ENCODE data around the gene LZTFL1. TPM values are rescaled to one million over a fixed set of nuclear protein-coding genes. Genes with fewer than 3 reads are reported as not detected.

Gene LZTFL1
- total RNA-seq, 4 donors from 2014 or later = 14.7 to 20.1 (median 16.1) TPM

DNA sequence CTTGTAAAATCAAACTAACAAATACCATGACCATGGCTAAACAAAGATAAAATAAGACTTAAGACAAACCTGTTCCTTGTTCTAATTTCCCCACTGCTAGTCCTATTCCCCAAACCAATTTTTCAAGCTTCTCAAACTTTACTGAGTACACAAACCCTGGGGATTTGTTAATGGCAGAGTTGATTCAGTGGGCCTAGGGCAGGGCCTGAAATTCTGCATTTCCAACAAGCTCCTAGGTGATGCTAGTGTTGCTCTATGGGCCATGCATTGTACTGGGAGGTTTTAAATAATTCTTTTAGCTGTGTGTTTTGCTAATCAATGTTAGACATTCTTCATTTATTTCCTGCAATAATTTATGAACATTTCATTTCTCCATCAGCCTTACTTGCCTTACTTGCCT is 31.1 kb upstream of the LZTFL1 start:
- ATAC-seq (ENCODE audit: low FRiP score) (no peak), DNase-seq (ENCODE audit: low spot score) (no peak)
- TF ChIP-seq, protein P1, sequence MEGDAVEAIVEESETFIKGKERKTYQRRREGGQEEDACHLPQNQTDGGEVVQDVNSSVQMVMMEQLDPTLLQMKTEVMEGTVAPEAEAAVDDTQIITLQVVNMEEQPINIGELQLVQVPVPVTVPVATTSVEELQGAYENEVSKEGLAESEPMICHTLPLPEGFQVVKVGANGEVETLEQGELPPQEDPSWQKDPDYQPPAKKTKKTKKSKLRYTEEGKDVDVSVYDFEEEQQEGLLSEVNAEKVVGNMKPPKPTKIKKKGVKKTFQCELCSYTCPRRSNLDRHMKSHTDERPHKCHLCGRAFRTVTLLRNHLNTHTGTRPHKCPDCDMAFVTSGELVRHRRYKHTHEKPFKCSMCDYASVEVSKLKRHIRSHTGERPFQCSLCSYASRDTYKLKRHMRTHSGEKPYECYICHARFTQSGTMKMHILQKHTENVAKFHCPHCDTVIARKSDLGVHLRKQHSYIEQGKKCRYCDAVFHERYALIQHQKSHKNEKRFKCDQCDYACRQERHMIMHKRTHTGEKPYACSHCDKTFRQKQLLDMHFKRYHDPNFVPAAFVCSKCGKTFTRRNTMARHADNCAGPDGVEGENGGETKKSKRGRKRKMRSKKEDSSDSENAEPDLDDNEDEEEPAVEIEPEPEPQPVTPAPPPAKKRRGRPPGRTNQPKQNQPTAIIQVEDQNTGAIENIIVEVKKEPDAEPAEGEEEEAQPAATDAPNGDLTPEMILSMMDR (IDR thresholded peaks at IDR 0.05) = no peak

DNA sequence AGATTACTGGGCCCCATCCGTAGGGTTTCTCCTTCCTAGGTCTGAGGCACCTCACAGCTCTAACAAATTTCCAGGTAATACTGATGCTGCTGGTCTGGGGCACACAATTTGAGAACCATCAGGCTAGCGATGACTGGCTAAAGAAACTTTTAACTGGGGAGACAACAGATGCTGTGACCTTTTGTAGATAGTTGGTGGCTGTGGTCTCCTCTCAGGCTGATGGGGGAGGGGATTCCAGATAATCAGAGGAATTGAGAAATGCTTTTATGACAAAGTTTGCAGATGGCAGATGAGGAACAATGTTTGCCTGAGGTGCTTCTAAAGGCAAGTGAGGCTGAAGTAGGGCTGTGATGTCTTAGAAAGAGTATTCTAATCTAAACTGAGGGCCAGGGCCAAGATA is 30.6 kb upstream of the LZTFL1 start:
- no peak for ATAC-seq (ENCODE audit: low FRiP score)
- no peak for DNase-seq (ENCODE audit: low spot score)
- TF ChIP-seq, protein P1 (IDR thresholded peaks at IDR 0.05) = no peak

DNA sequence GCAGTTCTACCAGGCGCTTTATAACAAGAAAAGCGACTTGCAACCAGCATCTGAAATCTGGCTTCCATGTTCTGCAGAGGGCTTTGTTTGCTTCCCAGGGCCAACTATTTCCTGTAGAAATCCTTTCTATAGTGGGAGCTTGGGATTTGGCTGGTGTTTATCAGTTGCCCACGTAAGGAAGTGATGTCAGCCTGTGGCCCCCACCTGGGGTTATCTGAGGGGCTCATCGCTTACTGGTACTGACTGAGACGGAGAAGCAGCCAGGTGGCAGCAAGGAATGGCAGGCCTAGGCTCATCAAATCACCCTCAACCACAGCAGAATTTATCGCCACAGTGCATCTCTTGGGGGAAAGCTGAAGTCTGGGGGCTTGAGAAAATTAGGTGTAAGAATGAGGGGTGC is 29.9 kb upstream of the LZTFL1 start:
- ATAC-seq (ENCODE audit: low FRiP score) (no peak), DNase-seq (ENCODE audit: low spot score) (no peak)
- TF ChIP-seq, protein P1 (IDR thresholded peaks at IDR 0.05) = no peak

DNA sequence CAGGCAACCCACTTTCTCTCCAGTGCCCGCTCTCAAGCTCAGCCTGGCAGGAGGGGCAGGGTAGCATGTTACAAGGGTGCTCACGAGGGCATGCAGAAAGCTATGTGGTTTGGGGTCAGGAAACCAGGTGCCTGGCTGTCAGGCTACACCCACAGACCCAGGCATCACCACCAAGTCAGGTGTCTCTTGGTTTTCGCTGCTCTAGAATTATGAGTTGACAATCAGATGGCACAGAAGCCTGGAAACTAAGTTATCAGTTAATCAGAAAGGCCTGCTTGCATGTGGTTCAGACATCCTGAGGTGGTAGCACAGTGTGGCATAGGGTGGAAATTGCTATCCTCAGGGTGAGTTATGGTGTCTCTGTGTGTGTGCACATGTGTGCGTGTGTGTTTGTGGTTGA is 28.2 kb upstream of the LZTFL1 start:
- DNase-seq (ENCODE audit: low spot score) (no peak), ATAC-seq (ENCODE audit: low FRiP score) (no peak)
- TF ChIP-seq, protein P1 (IDR thresholded peaks at IDR 0.05) = no peak

DNA sequence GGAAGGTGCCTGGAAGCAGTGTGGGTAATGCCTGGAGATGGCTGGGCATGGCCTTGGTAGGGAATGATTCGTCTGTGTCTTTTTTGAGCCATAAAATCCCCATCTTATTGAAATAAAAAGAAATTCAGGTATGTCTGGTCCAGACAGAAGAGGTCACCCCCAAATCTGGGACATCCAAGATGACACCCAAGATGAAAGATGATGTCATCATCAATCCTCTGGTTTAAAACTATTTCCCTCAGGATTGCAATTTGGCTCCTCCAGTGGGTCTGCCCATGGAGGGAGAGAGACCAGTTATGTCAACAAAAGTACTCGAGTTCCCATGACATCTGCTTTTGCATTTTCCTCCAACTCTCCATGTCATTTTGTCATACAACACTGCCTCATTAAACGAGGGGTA is 27.7 kb upstream of the LZTFL1 start:
- ATAC-seq (ENCODE audit: low FRiP score) (no peak), DNase-seq (ENCODE audit: low spot score) (no peak)
- TF ChIP-seq, protein P1 (IDR thresholded peaks at IDR 0.05) = no peak

DNA sequence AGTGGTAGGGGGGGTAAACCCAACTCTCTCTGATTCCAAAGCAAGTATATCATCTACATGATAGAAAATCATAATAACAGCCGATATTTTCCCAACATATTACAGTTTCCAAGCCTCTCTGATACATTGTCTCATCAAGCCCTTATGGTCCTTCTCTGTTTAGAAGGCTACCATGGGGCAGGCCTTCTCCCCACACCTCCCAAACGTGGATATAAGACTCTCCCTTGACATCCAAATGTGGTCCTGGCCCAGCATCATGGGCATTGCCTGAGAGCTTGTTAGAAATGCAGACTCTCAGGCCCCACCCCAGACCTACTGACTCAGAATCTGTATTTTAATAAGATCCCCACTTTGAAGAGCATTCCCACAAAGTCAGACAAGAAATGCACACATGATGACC is 26.7 kb upstream of the LZTFL1 start:
- DNase-seq (ENCODE audit: low spot score) (no peak), ATAC-seq (ENCODE audit: low FRiP score) (no peak)
- TF ChIP-seq, protein P1 (IDR thresholded peaks at IDR 0.05) = no peak

DNA sequence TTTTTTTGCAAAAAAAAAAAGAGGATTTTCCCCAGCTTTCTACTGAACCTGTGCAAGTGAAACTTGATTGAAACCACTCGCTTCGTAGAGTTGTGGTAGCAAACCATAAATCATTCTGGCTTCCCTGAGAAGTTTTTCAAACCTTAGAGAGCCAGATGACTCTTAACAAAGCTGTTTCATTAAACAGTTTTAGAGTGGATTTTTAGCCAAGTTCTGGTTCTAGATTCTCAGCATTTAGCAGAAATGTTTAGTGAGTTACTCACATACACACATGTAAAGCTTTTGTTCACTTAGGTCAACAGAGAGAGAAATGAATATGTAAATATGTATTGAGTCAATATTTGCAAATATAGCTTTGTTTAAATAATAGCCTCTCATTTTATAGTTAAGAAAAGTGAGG is 26.3 kb upstream of the LZTFL1 start:
- no peak for ATAC-seq (ENCODE audit: low FRiP score)
- DNase-seq (ENCODE audit: low spot score) = no peak
- TF ChIP-seq, protein P1 (IDR thresholded peaks at IDR 0.05) = no peak
